Measurements from ENCODE around the gene NPW.
A peak's percentile ranks its signal among the peaks of the same experiment; 100 is the strongest.

The NPW gene

GRCh38 chr16:1991135-1991551 lies 28.4 kb upstream of the NPW start:
- H3K27ac Mint-ChIP-seq: peak overlapping the region; percentile 69
- intact Hi-C loops (cut with micrococcal nuclease): no loop called here
- peaks cover 24% of the 10 kb centered on the region for H3K4me1 Mint-ChIP-seq (ENCODE audit: low read depth)

GRCh38 chr16:1991588-1991947 lies 28.0 kb upstream of the NPW start:
- Mint-ChIP-seq H3K27ac (peak overlapping the region; percentile 69), H3K27me3 (peaks cover 51% of the 10 kb centered on the region), H3K4me3 (peak overlapping the region; percentile 66), H3K4me1 (ENCODE audit: low read depth) (peaks cover 20% of the 10 kb centered on the region), H3K36me3 (ENCODE audit: low read depth) (peaks cover 17% of the 10 kb centered on the region), H3K9me3 (no peaks in the 10 kb centered on the region)
- intact Hi-C loops (cut with micrococcal nuclease): no loop called here

More at GRCh38 chr16:1991135-1991551, 28.4 kb upstream of the NPW start:
- Mint-ChIP-seq H3K36me3 (ENCODE audit: low read depth) (peaks cover 18% of the 10 kb centered on the region), H3K4me3 (peak overlapping the region; percentile 66), H3K27me3 (peaks cover 52% of the 10 kb centered on the region), H3K9me3 (no peaks in the 10 kb centered on the region)

- H3K4me3 Mint-ChIP-seq: peak overlapping the region; percentile 66
- peaks cover 48% of the 10 kb centered on the region for H3K27me3 Mint-ChIP-seq
Observed at GRCh38 chr16:1991948-1992703, 27.5 kb upstream of the NPW start.

GRCh38 chr16:1992704-1993317 lies 26.8 kb upstream of the NPW start:
- Mint-ChIP-seq H3K4me1 (ENCODE audit: low read depth) (peaks cover 15% of the 10 kb centered on the region), H3K36me3 (ENCODE audit: low read depth) (peaks cover 17% of the 10 kb centered on the region), H3K27ac (peak overlapping the region; percentile 32), H3K4me3 (no peak overlapping the region), H3K9me3 (no peaks in the 10 kb centered on the region), H3K27me3 (peaks cover 45% of the 10 kb centered on the region)
- intact Hi-C loops (cut with micrococcal nuclease): no loop called here

More at GRCh38 chr16:1991948-1992703, 27.5 kb upstream of the NPW start:
- H3K27ac Mint-ChIP-seq: peak overlapping the region; percentile 69
- intact Hi-C loops (cut with micrococcal nuclease): no loop called here
- H3K9me3 Mint-ChIP-seq: no peaks in the 10 kb centered on the region
- peaks cover 15% of the 10 kb centered on the region for H3K4me1 Mint-ChIP-seq (ENCODE audit: low read depth)
- peaks cover 17% of the 10 kb centered on the region for H3K36me3 Mint-ChIP-seq (ENCODE audit: low read depth)

GRCh38 chr16:1993731-1994131 lies 25.9 kb upstream of the NPW start:
- H3K27me3 Mint-ChIP-seq: peaks cover 38% of the 10 kb centered on the region
- H3K36me3 Mint-ChIP-seq (ENCODE audit: low read depth): peaks cover 25% of the 10 kb centered on the region
- peaks cover 15% of the 10 kb centered on the region for H3K4me1 Mint-ChIP-seq (ENCODE audit: low read depth)
- no peaks in the 10 kb centered on the region for H3K9me3 Mint-ChIP-seq
- intact Hi-C loops (cut with micrococcal nuclease): no loop called here
- H3K27ac Mint-ChIP-seq: peak overlapping the region; percentile 32
- no peak overlapping the region for H3K4me3 Mint-ChIP-seq

GRCh38 chr16:1997494-1998359 lies 21.9 kb upstream of the NPW start:
- no peak overlapping the region for H3K27ac Mint-ChIP-seq
- intact Hi-C loops (cut with micrococcal nuclease): no loop called here
- H3K9me3 Mint-ChIP-seq: no peaks in the 10 kb centered on the region
- H3K36me3 Mint-ChIP-seq (ENCODE audit: low read depth): peaks cover 65% of the 10 kb centered on the region
- peaks cover 9% of the 10 kb centered on the region for H3K27me3 Mint-ChIP-seq
- peaks cover 12% of the 10 kb centered on the region for H3K4me1 Mint-ChIP-seq (ENCODE audit: low read depth)
- no peak overlapping the region for H3K4me3 Mint-ChIP-seq

GRCh38 chr16:1998360-1998835 lies 21.2 kb upstream of the NPW start:
- Mint-ChIP-seq H3K36me3 (ENCODE audit: low read depth) (peaks cover 72% of the 10 kb centered on the region), H3K27me3 (peaks cover 2% of the 10 kb centered on the region), H3K9me3 (no peaks in the 10 kb centered on the region), H3K4me1 (ENCODE audit: low read depth) (peaks cover 12% of the 10 kb centered on the region), H3K4me3 (no peak overlapping the region), H3K27ac (no peak overlapping the region)
- intact Hi-C loops (cut with micrococcal nuclease): no loop called here

GRCh38 chr16:1998852-1999801 lies 20.5 kb upstream of the NPW start:
- Mint-ChIP-seq H3K9me3 (no peaks in the 10 kb centered on the region), H3K27me3 (no peaks in the 10 kb centered on the region), H3K4me3 (no peak overlapping the region), H3K27ac (no peak overlapping the region), H3K4me1 (ENCODE audit: low read depth) (peaks cover 14% of the 10 kb centered on the region), H3K36me3 (ENCODE audit: low read depth) (peaks cover 74% of the 10 kb centered on the region)
- intact Hi-C loops (cut with micrococcal nuclease): no loop called here

- H3K27ac Mint-ChIP-seq: no peak overlapping the region
- H3K4me1 Mint-ChIP-seq (ENCODE audit: low read depth): peaks cover 23% of the 10 kb centered on the region
- no peaks in the 10 kb centered on the region for H3K27me3 Mint-ChIP-seq
- H3K9me3 Mint-ChIP-seq: no peaks in the 10 kb centered on the region
- peaks cover 81% of the 10 kb centered on the region for H3K36me3 Mint-ChIP-seq (ENCODE audit: low read depth)
- intact Hi-C loops (cut with micrococcal nuclease): no loop called here
- no peak overlapping the region for H3K4me3 Mint-ChIP-seq
Observed at GRCh38 chr16:1999866-2000514, 19.6 kb upstream of the NPW start.

GRCh38 chr16:2001035-2001434 lies 18.6 kb upstream of the NPW start:
- H3K36me3 Mint-ChIP-seq (ENCODE audit: low read depth): peaks cover 90% of the 10 kb centered on the region
- intact Hi-C loops (cut with micrococcal nuclease): no loop called here

GRCh38 chr16:2001456-2002355 lies 17.9 kb upstream of the NPW start:
- peaks cover 92% of the 10 kb centered on the region for H3K36me3 Mint-ChIP-seq (ENCODE audit: low read depth)
- no peaks in the 10 kb centered on the region for H3K9me3 Mint-ChIP-seq
- H3K27me3 Mint-ChIP-seq: peaks cover 2% of the 10 kb centered on the region
- H3K27ac Mint-ChIP-seq: no peak overlapping the region
- no peak overlapping the region for H3K4me3 Mint-ChIP-seq
- H3K4me1 Mint-ChIP-seq (ENCODE audit: low read depth): peaks cover 40% of the 10 kb centered on the region
- intact Hi-C loops (cut with micrococcal nuclease): no loop called here

More at GRCh38 chr16:2001035-2001434, 18.6 kb upstream of the NPW start:
- no peaks in the 10 kb centered on the region for H3K9me3 Mint-ChIP-seq
- peaks cover 1% of the 10 kb centered on the region for H3K27me3 Mint-ChIP-seq
- H3K4me1 Mint-ChIP-seq (ENCODE audit: low read depth): peaks cover 33% of the 10 kb centered on the region
- H3K27ac Mint-ChIP-seq: no peak overlapping the region
- H3K4me3 Mint-ChIP-seq: no peak overlapping the region

All from dendritic cell treated with granulocyte-macrophage colony-stimulating factor and Interleukin-4, amounts not matched to agents 40 ng/mL and 50 ng/mL, for 4 days (primary cell).